ENCODE data around the gene RWDD3.

The RWDD3 gene, protein sequence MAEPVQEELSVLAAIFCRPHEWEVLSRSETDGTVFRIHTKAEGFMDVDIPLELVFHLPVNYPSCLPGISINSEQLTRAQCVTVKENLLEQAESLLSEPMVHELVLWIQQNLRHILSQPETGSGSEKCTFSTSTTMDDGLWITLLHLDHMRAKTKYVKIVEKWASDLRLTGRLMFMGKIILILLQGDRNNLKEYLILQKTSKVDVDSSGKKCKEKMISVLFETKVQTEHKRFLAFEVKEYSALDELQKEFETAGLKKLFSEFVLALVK

DNA sequence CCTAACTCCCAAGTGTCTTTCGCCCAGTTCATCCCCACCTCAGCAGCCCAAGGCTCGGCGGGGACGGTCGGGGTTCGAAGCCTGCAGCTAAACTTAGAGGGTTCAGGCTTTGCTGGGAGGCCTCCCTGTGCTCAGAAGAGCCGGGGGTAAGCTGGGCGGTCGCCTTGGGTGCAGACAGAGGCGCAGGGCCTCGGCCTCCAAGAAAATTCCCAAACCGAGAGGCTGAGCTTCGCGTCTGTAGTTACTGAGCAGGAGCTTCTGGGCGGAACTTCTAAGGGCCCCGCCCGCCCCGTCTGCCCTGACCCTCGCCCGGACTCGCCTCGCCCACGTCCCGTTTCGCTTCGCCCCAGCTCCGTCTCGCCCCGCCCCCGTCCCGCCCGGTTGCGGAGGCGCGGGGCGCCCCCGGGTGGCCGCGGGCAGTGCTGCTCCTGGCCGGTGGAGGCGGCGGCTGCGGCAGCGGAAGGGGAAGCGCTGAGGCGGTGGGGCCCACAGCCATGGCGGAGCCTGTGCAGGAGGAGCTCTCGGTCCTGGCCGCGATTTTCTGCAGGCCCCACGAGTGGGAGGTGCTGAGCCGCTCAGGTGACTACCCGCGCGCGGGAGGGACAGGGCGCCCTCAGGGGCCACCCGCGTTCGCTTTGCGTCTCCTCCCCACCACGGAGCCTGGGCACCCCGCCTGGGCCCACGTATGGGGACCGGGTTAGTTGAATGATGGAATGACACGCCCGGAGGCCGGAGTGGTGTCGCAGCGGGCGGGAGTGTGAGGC lies at the start of gene RWDD3:
Gene RWDD3, plus strand, starts transcription at position 474 of the 764 bp plus-strand sequence. Its CDS starts 21 bp downstream, at position 495.
- TF ChIP-seq EGR1 (IDR thresholded peaks at IDR 0.05) (peak; percentile 83), MAX (IDR thresholded peaks at IDR 0.05) (peak; percentile 49), NFIC (IDR thresholded peaks at IDR 0.05) (no peak), CEBPB (IDR thresholded peaks at IDR 0.05) (no peak), YY1 (IDR thresholded peaks at IDR 0.05; ENCODE audit: low read depth) (peak; percentile 88), TCF12 (IDR thresholded peaks at IDR 0.05; ENCODE audit: low read depth) (peak; percentile 58; the same call in 1 of the 2 replicates), EP300 (IDR thresholded peaks at IDR 0.05; ENCODE audit: borderline replicate concordance) (no peak; the same call in 1 of the 2 replicates), TEAD4 (IDR thresholded peaks at IDR 0.05) (no peak), RAD21 (IDR thresholded peaks at IDR 0.05; ENCODE audit: low read depth) (peak; percentile 75; the same call in 1 of the 2 replicates), TAF1 (IDR thresholded peaks at IDR 0.05; ENCODE audit: low read depth) (peak; percentile 78), REST (IDR thresholded peaks at IDR 0.05; ENCODE audit: low read depth) (no peak), ZBTB7A (IDR thresholded peaks at IDR 0.05; ENCODE audit: low read depth) (no peak; the same call in 1 of the 2 replicates)
- TF ChIP-seq, protein P1, sequence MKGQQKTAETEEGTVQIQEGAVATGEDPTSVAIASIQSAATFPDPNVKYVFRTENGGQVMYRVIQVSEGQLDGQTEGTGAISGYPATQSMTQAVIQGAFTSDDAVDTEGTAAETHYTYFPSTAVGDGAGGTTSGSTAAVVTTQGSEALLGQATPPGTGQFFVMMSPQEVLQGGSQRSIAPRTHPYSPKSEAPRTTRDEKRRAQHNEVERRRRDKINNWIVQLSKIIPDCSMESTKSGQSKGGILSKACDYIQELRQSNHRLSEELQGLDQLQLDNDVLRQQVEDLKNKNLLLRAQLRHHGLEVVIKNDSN (IDR thresholded peaks at IDR 0.05): peak; percentile 56

- TF ChIP-seq YY1 (IDR thresholded peaks at IDR 0.05; ENCODE audit: low read depth) (no peak), CEBPB (IDR thresholded peaks at IDR 0.05) (no peak), FOXM1 (IDR thresholded peaks at IDR 0.05; ENCODE audit: borderline replicate concordance, low read depth) (no peak), RAD21 (IDR thresholded peaks at IDR 0.05; ENCODE audit: low read depth) (no peak), EP300 (IDR thresholded peaks at IDR 0.05; ENCODE audit: borderline replicate concordance) (no peak)
- TF ChIP-seq, protein P1 (IDR thresholded peaks at IDR 0.05): no peak
Measured at GRCh38 chr1:95186149-95186548, 47.9 kb upstream of the RWDD3 start.

DNA sequence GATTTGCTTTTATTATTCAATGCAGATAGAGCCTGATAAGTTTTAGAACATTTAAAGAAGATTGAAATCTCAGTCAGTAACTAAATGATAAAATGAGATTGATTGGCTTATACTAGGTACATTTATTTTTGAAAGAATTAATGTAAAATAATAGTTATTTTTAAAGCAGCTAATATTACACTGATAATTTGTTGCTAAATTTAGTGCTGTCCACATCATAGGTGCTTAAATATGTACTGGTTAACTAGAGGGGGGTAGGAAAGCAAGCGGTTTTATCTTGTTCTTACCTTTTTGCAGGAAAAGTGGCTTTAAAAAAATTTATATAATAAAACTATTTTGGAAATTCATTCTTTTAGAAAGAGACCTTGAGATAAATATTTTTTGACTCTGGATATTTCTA lies 40.4 kb upstream of the RWDD3 start:
- TF ChIP-seq TEAD4 (IDR thresholded peaks at IDR 0.05): no peak
- TF ChIP-seq REST (IDR thresholded peaks at IDR 0.05; ENCODE audit: low read depth): peak; percentile 56

DNA sequence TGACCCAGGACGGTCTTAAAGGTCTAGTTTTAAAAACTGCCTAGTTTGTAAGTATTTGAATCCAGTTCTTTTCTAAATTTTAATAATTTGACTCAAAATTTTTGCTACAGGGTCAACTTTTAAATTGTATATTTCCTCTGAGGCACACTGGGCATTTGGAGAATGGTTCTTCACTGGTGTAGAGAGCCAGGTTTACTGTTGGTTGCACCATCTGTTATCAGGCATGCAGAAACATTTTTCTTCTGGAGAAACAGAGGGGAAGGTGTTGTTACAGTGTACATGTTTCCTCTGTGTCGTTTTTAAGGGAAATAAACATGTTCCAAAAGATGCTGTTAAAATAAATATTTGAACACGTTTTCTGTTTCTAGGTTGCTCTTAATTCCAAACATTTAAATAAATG lies 39.0 kb upstream of the RWDD3 start:
- TF ChIP-seq TEAD4 (IDR thresholded peaks at IDR 0.05) (no peak), CEBPB (IDR thresholded peaks at IDR 0.05) (no peak), EGR1 (IDR thresholded peaks at IDR 0.05) (no peak), ZBTB7A (IDR thresholded peaks at IDR 0.05; ENCODE audit: low read depth) (no peak), YY1 (IDR thresholded peaks at IDR 0.05; ENCODE audit: low read depth) (no peak), FOXM1 (IDR thresholded peaks at IDR 0.05; ENCODE audit: borderline replicate concordance, low read depth) (no peak), RAD21 (IDR thresholded peaks at IDR 0.05; ENCODE audit: low read depth) (no peak), TAF1 (IDR thresholded peaks at IDR 0.05; ENCODE audit: low read depth) (no peak), CREB1 (IDR thresholded peaks at IDR 0.05; ENCODE audit: low read depth) (no peak), MAX (IDR thresholded peaks at IDR 0.05) (no peak), EP300 (IDR thresholded peaks at IDR 0.05; ENCODE audit: borderline replicate concordance) (no peak), NFIC (IDR thresholded peaks at IDR 0.05) (no peak), REST (IDR thresholded peaks at IDR 0.05; ENCODE audit: low read depth) (no peak), TCF12 (IDR thresholded peaks at IDR 0.05; ENCODE audit: low read depth) (no peak)
- TF ChIP-seq, protein P1 (IDR thresholded peaks at IDR 0.05): no peak
